ENCODE results near the gene PPM1L.

The PPM1L gene

GRCh38 chr3:161107311-161107710 is 351.3 kb downstream of the PPM1L start:
- DNase-seq: no peak

GRCh38 chr3:161108840-161109239 is 352.8 kb downstream of the PPM1L start:
- no peak for DNase-seq

GRCh38 chr3:161117646-161118045 is 361.6 kb downstream of the PPM1L start:
- DNase-seq: no peak

GRCh38 chr3:161126495-161126894 is 370.5 kb downstream of the PPM1L start:
- DNase-seq: no peak
